ENCODE data around the gene HSPA14. TPM values are rescaled to one million over a fixed set of nuclear protein-coding genes. Genes with fewer than 3 reads are reported as not detected.
"Not testable (repeated sequence)": the region's sequence is repeated elsewhere in the genome, so short reads cannot be mapped to it uniquely, and the experiment has no call there.

HSPA14 gene
- total RNA-seq, 1 donor from 2014 or later = 8.0 TPM

DNA sequence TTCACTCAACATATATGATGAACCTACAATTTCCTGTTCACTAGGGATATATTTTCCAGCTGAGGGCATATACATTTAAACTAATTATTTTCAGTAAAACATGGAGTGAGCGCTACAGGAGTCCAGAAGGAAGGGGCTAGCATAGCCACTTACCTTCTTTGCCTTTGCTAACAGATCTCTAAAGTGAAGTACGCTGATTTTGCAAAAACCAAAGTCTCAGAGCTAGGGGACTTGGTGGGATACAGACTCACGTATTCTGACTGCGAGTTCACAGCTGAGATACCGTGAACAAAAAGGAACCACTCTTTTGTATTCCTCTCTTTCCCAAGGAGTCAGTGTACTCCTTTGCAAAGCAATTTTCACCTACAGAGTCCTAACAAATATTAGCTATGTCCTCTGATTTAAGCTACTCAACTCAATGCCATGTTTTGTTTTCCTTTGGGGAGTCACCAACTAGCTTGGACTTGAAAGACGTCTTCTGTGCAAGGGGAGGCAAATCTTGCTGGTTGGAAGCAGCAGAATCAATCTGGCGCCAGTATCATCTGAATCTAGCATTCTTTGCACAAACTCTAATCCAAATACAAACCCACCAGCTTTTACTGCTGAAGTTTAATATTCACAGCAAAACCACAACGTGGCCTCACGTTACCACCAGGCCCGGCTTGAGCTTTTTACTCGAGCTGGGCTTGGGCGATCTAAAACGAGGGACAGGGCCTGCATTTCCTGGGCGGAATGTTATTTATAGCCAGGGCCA lies 926 bp upstream of the HSPA14 start:
- DNase-seq (ENCODE audit: low spot score) = no peak

DNA sequence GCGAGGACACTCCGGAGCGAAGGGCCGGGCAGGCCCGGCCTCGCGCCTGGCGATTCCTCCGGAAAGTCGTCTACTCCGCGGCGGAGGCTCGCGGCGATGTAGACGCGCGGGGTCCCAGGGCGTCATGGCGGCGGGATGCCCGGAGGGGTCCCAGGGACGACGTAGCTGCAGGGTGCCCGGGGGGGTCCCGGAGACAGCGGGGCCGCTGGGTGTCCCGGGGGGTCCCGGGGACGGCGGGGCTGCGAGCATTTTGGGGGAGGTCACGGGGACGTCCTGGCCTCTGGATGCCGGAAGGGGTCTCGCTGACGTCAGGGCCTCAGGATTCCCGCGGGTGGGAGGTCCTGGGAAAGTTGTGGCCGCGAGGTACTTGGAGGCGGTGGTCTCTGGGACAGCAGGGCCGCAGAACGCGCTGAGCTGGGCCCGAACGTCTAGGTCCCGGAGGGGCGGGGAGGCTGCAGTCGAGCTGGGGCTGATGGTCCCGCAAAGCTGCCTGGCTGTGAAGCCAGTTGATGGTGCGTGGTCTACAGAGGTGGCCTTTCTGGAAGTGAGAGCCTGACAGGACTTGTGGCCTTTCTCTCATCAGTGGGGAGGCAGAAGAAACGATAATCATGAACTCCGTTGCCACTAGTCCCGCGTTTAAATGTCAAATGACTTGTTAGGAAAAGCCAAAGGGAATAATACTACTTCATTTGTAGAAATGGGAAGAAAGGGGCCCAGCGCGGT lies 637 bp downstream of the HSPA14 start:
- DNase-seq (ENCODE audit: low spot score) = peak; percentile 11

DNA sequence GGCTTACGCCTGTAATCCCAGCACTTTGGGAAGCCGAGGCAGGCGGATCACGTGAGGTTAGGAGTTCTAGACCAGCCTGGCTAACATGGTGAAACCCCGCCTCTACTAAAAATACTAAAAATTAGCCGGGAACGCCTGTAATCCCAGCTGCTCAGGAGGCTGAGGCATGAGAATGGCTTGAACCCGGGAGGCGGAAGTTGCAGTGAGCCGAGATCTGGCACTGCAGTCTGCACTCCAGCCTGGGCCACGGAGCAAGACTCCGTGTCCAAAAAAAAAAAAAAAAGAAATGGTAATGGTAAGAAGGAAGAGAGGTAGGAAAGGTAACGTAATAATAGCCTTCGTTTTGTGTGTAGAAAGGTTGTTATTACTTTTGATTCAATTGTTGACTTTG lies 1.2 kb downstream of the HSPA14 start:
- DNase-seq (ENCODE audit: low spot score) = no peak

DNA sequence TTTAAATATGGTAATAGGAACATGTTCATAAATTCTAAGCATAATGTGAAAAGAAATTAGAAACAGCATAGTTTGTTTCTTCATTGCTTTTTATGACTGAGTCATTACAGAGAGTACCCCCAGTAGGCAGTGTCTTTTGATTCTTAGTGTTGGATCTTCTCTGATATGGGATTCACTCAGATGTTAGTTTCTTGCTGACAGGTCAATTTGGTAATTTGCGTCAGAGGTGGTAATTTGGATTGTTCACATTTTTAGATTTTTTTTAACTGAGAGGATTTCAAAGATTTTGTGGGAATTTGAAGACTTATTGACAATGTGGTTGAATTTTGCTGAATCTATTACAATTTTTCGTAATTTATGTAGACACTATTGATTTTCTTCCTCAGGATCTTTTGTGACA lies 2.1 kb downstream of the HSPA14 start:
- DNase-seq (ENCODE audit: low spot score) = no peak

DNA sequence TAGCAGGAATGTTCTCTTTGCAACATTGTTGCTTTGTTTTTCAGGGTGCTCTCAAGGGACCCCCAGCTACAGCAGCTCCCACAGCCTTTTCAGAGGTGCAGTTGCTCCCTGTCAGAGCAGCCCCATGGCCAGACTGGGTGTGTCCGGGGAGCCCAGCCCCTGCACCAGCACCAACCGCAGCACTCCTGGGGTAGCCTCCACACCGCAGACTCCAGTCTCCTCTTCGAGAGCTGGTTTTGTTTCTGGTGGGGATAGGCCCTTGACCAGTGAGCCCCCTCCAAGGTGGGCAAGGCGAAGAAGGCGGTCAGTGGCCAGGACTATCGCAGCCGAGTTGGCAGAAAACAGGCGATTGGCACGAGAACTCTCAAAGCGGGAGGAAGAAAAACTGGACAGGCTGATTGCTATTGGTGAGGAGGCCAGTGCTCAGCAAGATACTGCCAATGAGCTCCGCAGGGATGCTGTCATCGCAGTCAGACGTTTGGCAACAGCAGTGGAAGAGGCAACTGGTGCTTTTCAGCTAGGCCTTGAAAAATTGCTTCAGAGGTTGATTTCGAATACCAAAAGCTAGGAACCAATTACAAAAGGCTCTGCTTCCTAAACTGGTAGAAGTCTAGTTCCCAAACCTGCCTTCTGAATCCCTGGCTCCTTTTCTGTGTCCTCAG lies 5.4 kb downstream of the HSPA14 start:
- no peak for DNase-seq (ENCODE audit: low spot score)

DNA sequence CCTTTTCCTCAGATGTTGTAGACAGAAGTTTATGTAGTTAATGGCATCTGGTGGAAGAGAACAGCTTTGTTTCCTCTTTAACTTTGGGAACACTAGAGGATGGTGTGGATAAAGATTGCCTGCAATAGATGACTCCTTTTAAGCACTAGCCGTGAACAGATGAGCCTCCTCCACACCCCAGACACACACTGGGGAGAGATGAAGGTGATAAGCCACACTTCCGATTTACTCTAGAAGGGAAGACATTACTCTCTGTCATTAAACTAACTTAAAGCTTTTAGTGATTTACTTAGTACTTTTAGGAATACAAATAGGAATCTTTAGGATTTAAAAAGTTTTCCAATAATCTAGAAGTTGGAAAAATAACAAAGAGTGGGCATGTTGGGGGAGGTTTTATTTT lies 6.8 kb downstream of the HSPA14 start:
- no peak for DNase-seq (ENCODE audit: low spot score)

DNA sequence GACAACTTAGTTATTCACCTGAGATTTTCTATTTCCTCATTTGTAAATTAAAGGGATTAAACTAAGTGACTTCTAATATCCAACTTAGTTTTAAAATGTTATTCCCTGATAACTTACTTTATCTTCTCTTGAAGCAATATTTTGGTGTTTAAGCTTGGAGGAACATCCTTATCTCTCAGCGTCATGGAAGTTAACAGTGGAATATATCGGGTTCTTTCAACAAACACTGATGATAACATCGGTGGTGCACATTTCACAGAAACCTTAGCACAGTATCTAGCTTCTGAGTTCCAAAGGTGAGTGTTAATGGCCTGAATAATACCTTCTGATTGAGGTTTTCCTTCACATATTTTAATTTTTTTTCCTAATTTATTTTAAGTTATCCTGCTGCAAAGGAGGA lies 14.1 kb downstream of the HSPA14 start:
- DNase-seq (ENCODE audit: low spot score) = no peak

DNA sequence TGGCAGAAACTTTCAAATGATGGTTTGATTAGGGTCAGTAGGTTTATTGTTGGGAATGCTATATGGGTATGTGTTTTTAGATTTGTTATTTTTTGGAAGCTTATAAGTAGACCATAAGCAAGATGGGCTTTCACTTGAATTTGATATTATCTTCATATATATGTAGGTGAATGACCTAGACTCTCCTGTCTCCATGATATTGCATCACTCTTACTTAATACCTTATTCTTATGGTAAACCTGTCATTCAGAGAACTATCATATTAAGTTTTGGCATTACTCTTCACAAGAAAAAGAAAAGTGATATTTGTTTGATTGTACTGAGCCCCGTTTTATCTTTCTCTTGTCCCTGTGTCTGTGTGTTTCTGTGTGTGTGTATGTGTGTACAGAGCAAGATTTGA lies 17.3 kb downstream of the HSPA14 start:
- no peak for DNase-seq (ENCODE audit: low spot score)

DNA sequence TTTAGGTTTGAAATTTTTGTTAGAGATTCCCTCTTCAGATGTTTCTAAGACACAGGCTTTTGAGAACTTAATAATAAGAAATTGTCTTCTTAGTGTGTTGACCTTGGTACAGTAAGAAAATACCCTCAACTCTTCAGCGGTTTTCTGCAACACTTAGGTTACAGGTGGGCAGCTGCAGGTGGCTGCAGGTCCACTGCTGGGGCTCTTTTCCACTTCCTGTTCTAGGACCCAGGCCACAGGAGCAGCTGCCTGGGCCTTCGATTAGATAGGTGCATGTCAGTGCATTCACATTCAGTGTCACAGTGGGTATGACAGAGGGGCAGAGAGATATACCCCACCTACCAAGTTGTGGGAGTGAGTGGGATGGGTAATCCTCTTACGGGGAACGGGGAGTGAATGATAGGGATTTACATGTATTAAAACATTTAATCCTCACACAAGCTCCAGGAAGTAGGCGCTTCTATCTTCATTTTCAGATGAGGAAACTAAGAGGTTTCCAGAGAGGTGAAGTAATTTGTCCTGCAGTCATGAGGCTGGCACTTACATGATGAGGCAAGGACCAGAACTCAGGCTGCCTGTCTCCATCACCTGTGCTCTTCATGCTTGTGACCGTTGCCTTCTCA lies 20.3 kb downstream of the HSPA14 start:
- DNase-seq (ENCODE audit: low spot score) = no peak

DNA sequence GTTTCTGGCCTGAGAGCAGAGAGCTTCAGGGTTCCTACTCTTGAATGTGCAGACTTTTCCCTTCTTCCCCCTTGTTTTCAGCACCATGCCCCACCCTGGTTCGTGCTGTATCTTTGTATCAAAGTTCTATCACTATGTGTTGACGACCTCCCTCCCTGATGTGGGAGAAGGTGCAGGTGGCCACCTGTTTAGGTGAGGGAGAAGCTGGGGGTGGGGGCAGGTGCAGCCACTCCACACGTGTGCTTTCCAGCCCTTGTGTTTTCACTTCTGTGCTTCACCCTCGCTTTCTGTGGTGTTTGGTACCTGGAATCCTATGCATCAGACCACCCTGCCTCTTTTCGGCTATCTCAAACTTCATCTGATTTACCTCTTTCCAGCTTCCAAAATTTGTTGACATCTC lies 20.9 kb downstream of the HSPA14 start:
- no peak for DNase-seq (ENCODE audit: low spot score)

DNA sequence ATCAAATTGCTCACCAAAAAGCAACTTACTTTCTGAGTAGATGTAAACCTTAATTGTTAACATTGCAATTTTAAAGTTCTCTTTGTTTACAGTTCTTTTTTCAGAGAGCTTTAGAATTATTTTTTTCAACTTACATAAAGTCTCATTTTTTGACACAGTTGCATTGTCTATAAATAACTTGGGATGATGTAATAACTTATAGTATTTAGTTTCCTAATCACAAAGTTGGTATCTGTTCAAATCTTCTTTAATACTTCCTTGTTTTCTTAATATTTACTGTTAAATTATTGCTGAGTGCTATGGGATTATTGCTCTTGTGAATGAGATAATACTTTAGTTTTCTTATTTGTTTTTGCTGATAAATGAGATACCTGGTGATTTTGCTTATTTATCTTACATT lies 21.7 kb downstream of the HSPA14 start:
- no peak for DNase-seq (ENCODE audit: low spot score)

DNA sequence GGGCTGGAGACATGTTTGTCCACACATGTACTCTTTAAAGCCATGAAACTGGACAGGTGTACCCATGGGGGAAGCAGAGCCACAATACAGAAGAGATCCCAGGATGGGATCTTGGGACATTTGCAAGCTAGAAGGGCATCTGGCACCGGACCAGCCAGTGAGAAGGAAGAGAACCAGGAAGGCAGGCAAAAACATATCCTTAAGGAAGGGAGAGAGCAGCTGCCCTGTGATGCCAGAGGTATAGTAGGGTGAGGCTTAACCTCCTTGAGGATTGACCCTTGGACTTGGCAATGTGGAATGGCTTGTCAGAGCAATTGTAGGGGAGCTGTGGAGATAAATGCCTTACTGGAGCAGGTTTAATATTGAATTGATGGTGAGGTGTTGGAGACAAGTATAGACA lies 22.7 kb downstream of the HSPA14 start:
- peak; percentile 65 for DNase-seq (ENCODE audit: low spot score)

DNA sequence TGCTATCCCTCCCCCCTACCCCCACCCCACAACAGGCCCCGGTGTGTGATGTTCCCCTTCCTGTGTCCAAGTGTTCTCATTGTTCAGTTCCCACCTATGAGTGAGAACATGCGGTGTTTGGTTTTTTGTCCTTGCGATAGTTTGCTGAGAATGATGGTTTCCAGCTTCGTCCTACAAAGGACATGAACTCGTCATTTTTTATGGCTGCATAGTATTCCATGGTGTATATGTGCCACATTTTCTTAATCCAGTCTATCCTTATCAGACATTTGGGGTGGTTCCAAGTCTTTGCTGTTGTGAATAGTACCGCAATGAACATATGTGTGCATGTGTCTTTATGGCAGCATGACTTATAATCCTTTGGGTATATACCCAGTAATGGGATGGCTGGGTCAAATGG lies 26.4 kb downstream of the HSPA14 start:
- not testable (repeated sequence) for DNase-seq (ENCODE audit: low spot score)

DNA sequence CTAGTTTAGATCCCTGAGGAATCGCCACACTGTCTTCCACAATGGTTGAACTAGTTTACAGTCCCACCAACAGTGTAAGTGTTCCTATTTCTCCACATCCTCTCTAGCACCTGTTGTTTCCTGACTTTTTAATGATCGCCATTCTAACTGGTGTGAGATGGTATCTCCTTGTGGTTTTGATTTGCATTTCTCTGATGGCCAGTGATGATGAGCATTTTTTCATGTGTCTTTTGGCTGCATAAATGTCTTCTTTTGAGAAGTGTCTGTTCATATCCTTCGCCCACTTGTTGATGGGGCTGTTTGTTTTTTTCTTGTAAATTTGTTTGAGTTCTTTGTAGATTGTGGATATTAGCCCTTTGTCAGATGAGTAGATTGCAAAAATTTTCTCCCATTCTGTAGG lies 26.8 kb downstream of the HSPA14 start:
- not testable (repeated sequence) for DNase-seq (ENCODE audit: low spot score)

DNA sequence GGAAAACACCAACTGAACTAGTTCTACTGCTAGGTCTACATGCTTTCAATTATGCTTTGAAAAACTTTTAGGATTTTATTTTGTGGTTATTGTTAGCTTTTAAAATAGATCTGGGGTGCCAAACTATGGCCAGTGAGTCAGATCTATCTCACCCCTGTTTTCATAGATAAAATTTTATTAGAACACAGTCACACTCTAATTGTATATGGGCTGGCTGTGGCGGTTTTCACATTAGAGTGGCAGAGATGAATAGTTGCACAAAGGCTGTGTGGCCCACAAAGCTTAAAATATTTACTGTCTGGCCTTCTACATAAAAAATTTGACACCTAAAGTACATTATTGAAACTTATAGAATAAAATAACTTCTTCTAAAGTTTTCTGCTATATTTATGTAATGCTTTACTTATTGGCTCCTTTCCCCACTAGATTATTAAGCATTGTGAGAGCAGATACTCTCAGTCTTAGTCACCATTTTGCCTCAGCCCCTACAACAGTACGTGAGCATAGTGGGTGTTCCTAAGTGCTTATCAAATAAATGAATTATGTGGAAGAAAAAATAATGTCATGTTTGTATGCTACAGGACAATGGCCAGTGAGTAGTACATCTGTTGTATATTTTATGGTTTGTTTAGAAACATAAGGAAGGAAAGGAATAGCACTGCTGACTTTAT lies 35.1 kb downstream of the HSPA14 start:
- DNase-seq (ENCODE audit: low spot score) = no peak

DNA sequence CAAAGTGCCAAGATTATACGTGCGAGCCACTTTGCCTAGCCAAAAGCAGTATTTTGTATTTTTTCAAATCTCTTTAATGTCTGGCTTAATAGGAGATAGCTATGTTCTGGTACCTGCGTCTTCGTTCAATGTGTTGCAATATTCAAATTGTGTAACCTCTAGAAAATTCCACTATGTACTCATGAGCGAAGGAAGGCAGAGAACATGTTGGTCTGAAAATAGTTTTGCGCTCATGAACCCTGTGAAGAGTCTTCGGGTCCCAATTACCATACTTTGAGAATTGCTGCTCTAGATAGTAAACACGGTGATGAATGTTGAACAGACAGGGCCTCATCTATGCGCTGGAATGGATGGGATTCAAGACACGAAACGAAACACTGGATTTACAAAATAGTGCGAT lies 37.8 kb downstream of the HSPA14 start:
- DNase-seq (ENCODE audit: low spot score) = no peak

DNA sequence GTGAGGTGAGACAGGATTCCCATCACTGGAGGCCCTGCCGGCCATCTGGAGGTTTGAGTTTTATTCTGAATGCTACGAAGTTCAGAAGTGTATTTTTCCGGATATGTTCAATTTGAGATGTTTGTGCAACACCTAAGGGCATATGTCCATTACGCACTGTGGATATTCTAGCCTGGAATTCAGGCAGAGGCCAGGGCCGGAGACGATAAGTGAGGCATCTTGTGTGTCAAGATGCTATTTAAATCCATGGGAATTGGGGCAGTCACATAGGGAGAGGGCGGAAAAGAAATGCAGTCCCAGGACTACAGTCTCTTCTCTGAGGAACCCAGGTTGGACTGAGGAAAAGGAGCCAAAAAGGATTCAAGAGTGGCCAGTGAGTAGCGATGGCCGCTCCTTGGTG lies 38.7 kb downstream of the HSPA14 start:
- no peak for DNase-seq (ENCODE audit: low spot score)

DNA sequence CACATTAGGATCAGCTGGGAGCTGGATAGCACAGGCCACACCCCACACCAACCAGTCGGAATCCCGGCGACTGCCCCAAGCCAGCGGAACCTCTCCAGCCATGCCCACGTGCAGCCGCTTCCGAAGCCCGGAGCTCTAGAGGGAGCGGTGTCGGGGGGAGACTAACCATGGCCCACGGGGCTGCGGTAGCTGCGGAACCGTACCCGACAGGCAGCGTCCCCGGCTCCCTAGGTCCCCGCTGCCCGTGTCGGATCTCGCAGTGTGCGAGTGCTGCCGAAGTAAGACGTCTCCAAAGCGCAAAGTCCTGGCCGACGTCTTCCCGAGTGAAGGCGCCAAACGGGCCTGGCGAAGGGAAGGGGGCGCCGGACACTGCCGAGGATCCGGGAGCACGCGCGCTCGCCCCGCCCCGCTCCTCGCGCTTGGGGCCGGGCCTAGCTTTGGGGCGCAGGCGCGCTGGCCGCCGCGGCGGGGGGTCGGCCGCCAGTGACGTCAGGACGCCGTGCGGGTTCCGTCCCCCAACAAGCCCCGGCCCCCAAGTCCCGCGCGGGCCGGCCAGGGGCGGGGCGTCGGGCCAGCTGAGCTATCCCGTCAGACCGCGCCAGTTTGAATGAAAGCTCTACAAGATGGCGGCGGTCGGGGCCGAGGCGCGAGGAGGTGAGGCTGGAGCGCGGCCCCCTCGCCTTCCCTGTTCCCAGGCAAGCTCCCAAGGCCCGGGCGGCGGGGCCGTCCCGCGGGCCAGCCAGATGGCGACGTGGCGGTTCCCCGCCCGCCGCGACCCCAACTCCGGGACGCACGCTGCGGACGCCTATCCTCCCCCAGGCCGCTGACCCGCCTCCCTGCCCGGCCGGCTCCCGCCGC lies 40.4 kb downstream of the HSPA14 start, which contains the start of gene SUV39H2:
Gene SUV39H2, plus strand, starts transcription at position 601 of the 858 bp plus-strand sequence. Its CDS starts 23 bp downstream, at position 624.
- DNase-seq (ENCODE audit: low spot score) = peak; percentile 96

DNA sequence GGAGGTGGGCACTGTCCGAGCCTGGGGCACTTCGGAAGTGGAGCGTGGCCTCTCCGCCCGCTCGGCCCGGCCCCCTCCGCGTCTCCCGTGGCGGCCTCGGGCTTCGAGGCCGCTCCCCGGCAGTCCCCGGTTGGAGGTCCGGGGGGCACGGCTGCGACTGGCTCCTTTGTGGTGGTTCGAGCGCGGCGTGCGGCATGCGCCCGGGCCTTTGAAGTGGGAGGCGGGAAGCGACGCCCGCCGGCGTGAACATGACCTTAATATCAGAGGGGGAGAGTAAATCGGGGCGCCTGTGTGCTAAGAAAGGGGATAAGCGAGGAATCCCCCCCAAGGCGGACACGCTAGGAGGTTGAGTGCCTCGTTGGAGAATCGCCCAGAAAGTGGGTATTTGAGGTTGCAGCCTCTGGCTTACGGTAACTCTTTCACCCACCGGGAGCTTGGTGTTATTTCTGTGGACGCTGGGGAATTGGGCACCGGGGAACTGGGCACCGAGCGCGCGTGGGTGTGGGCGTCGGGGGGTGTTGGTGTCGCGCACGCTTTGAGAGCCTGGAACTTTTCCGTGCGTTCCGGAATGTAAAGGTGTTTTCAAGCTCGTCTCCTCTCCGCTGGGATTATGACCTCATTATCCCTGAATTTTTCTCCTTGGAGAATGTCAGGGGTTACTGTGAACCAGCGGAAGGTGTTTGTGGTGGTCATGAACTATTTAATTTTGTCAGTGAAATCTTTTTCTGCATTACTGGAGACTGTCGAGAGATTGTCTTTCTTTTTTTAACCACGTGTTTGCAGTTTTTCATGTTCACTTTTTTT lies 41.2 kb downstream of the HSPA14 start:
- no peak for DNase-seq (ENCODE audit: low spot score)

DNA sequence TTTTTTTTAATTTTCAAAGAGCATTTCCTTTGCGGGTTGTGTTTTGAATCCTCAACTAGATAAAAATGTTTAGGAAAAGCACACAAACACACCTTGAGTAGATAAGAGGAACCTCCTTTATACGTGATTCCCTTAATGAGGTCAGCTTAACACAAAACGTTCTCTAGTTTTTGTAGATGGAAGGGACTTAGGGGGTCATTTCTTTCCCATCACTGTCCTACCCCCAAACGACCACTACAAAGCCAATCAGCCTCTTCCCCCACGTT lies 41.8 kb downstream of the HSPA14 start:
- no peak for DNase-seq (ENCODE audit: low spot score)
